HCT116 (cell line): ENCODE results near the gene ZNF624. TPM values are rescaled to one million over a fixed set of nuclear protein-coding genes. Genes with fewer than 3 reads are reported as not detected.
A peak's percentile ranks its signal among the peaks of the same experiment; 100 is the strongest.
"Not testable (repeated sequence)": the region's sequence is repeated elsewhere in the genome, so short reads cannot be mapped to it uniquely, and the experiment has no call there.

Experiments used
- ATAC-seq: fragments of 200-7000 bp; cut with Tn5 transposase; 2 replicates; pipeline ENCODE4 v1.9.1; 2020; ENCODE audit warnings: mild to moderate bottlenecking, moderate library complexity
- BruUV-seq: library from RNA; stranded (reverse); fragments of 400-500 nt; replicated peaks from 2 replicates; lab custom pipeline; 2021; lab: Mats Ljungman, UMichigan
- CTCF ChIA-PET: fragments of 300-600 bp; sonication (Branson Sonifier 250); formaldehyde crosslinking; loops from one replicate; lab custom pipeline; 2021; ENCODE audit warnings: antibody characterized with exemption; lab: Charles Lee
- POLR2A ChIA-PET: fragments of 300-600, 350-600 bp; sonication (Branson Sonifier 250); formaldehyde crosslinking; loops from one replicate; lab custom pipeline; 2021; ENCODE audit warnings: antibody characterized with exemption; lab: Charles Lee
- RAD21 ChIA-PET, 2 experiments: fragments of 300-600 bp; sonication (Branson Sonifier 250); formaldehyde crosslinking; loops; one replicate each; lab custom pipeline; 2023; ENCODE audit warnings: low total read pairs in 2 of 2; ENCODE audit not compliant: uncharacterized antibody in 2 of 2, unreplicated experiment in 2 of 2, low non-redundant PET in 1 of 2; lab: Charles Lee
- DNase-seq: peaks from one replicate; pipeline ENCODE4 v3.0.0-alpha.2; 2010; ENCODE audit warnings: low read depth, low spot score
- H2AFZ ChIP-seq: fragments of 200-600 bp; shearing (Covaris generic), sonication (generic); 2 replicates; pipeline ENCODE4 v1.6.1; 2017; ENCODE audit warnings: low read depth, mixed run types, mixed read lengths, antibody characterized with exemption, low read length; ENCODE audit not compliant: poor library complexity, severe bottlenecking
- H3K27ac ChIP-seq: 2 replicates; pipeline ENCODE4 v1.5.1; 2012; ENCODE audit warnings: low read depth, low read length
- H3K27me3 ChIP-seq: fragments of 200-600 bp; sonication (generic); 2 replicates; pipeline ENCODE4 v1.6.1; 2016; ENCODE audit warnings: mixed run types, low read length, mixed read lengths; ENCODE audit not compliant: insufficient read depth
- H3K36me3 ChIP-seq, 2 experiments: fragments of 200-500 bp in 1 of 2; fragments of 200-600 bp in 1 of 2; sonication (Bioruptor generic) in 1 of 2; sonication (generic) in 1 of 2; 2 replicates each; pipeline versions ENCODE4 v1.5.1 to v1.6.1; 2014 to 2016; ENCODE audit warnings: low read length in 2 of 2, inconsistent platforms in 1 of 2, mixed read lengths in 1 of 2, mixed run types in 1 of 2; ENCODE audit not compliant: insufficient read depth in 2 of 2, control insufficient read depth in 1 of 2
- H3K4me1 ChIP-seq, 2 experiments: fragments of 200-600 bp in 1 of 2; sonication (generic) in 1 of 2; 2 replicates each; pipeline versions ENCODE4 v1.5.1 to v1.6.1; 2012 to 2017; ENCODE audit warnings: low read length in 2 of 2, inconsistent platforms in 1 of 2, mild to moderate bottlenecking in 1 of 2, mixed read lengths in 1 of 2, mixed run types in 1 of 2, moderate library complexity in 1 of 2; ENCODE audit not compliant: insufficient read depth in 2 of 2, control insufficient read depth in 1 of 2
- H3K4me2 ChIP-seq: fragments of 200-600 bp; sonication (generic); 2 replicates; pipeline ENCODE4 v1.6.1; 2017; ENCODE audit warnings: mixed run types, low read length, mixed read lengths
- H3K4me3 ChIP-seq, 2 experiments: fragments of 200-600 bp in 1 of 2; sonication (generic) in 1 of 2; replicated peaks in 1 of 2; 2 replicates each; pipeline ENCODE4 v1.5.1; 2011 to 2016; ENCODE audit warnings: low read length in 2 of 2, control low read depth in 1 of 2, low read depth in 1 of 2, mild to moderate bottlenecking in 1 of 2, mixed read lengths in 1 of 2, mixed run types in 1 of 2
- H3K79me2 ChIP-seq: fragments of 200-600 bp; sonication (generic); 2 replicates; pipeline ENCODE4 v1.6.1; 2017; ENCODE audit warnings: mild to moderate bottlenecking, mixed run types, low read length, moderate library complexity, mixed read lengths; ENCODE audit not compliant: insufficient read depth
- H3K9ac ChIP-seq: fragments of 200-600 bp; sonication (generic); 2 replicates; pipeline ENCODE4 v1.6.1; 2016; ENCODE audit warnings: low read length, mixed read lengths
- H3K9me2 ChIP-seq: fragments of 200-600 bp; sonication (generic), shearing (Covaris generic); 2 replicates; pipeline ENCODE4 v1.6.1; 2017; ENCODE audit warnings: mixed run types, mild to moderate bottlenecking, moderate library complexity; ENCODE audit not compliant: insufficient read depth
- H3K9me3 ChIP-seq, 2 experiments: fragments of 200-500 bp in 1 of 2; fragments of 200-600 bp in 1 of 2; sonication (Bioruptor generic) in 1 of 2; sonication (generic) in 1 of 2; 2 replicates each; pipeline ENCODE4 v1.6.1; 2014 to 2017; ENCODE audit warnings: low read length in 2 of 2, mixed read lengths in 2 of 2, inconsistent platforms in 1 of 2, low read depth in 1 of 2, mild to moderate bottlenecking in 1 of 2, mixed run types in 1 of 2, moderate library complexity in 1 of 2; ENCODE audit not compliant: control insufficient read depth in 1 of 2, insufficient read depth in 1 of 2
- H4K20me1 ChIP-seq: fragments of 200-600 bp; sonication (generic), shearing (Covaris generic); 2 replicates; pipeline ENCODE4 v1.6.1; 2017; ENCODE audit warnings: mixed run types, mild to moderate bottlenecking, moderate library complexity; ENCODE audit not compliant: insufficient read depth
- CTCF ChIP-seq, 3 experiments: fragments of 200-600 bp in 1 of 3; sonication (generic) in 1 of 3; IDR thresholded peaks in 2 of 3; conservative IDR thresholded peaks in 1 of 3; 2 replicates each; pipeline ENCODE4 v1.5.1; 2012 to 2017; ENCODE audit warnings: low read depth in 2 of 3, low read length in 2 of 3, antibody characterized with exemption in 1 of 3, borderline replicate concordance in 1 of 3, control low read depth in 1 of 3, mild to moderate bottlenecking in 1 of 3, mixed read lengths in 1 of 3, mixed run types in 1 of 3, moderate library complexity in 1 of 3; ENCODE audit not compliant: insufficient read depth in 1 of 3
- RAD21 ChIP-seq: IDR thresholded peaks from 2 replicates; pipeline ENCODE4 v1.6.1; 2012; ENCODE audit warnings: low read depth, mild to moderate bottlenecking
- intact Hi-C: fragments of 100-400 bp; cut with micrococcal nuclease; formaldehyde crosslinking; loops from 2 replicates; pipeline ENCODE4 v1.10.0; 2022
- total RNA-seq: library from RNA; stranded (reverse); gene quantifications from one replicate; pipeline ENCODE4 v1.2.1, GENCODE V29; 2021; ENCODE audit not compliant: unreplicated experiment

The ZNF624 gene
- total RNA-seq, 1 experiment from 2014 or later, result 2.9 TPM

GRCh38 chr17:16689731-16690281, 36.2 kb upstream of the ZNF624 start, which contains the start of gene CCDC144A:
Gene CCDC144A (plus strand): TSS chr17:16690241. CDS start chr17:16690401, 160 bp downstream.
- H3K27ac ChIP-seq, H3K4me2 ChIP-seq, H3K36me3 ChIP-seq, H3K4me3 ChIP-seq, H3K27me3 ChIP-seq, H2AFZ ChIP-seq, H4K20me1 ChIP-seq, CTCF ChIA-PET, H3K9me2 ChIP-seq, intact Hi-C loops, H3K4me1 ChIP-seq, H3K9ac ChIP-seq, H3K9me3 ChIP-seq, POLR2A ChIA-PET, RAD21 ChIA-PET, BruUV-seq, H3K79me2 ChIP-seq: not testable (repeated sequence)
- peak; percentile 63; the same call in 1 of the 2 replicates for ATAC-seq
- TF ChIP-seq RAD21, result peak; percentile 64
- peak; percentile 62 to 99 (median 69) for TF ChIP-seq CTCF (IDR thresholded peaks at IDR 0.05 in 2 of 3, conservative IDR thresholded peaks at IDR 0.05 in 1 of 3; ENCODE audit: borderline replicate concordance in 1 of 3, insufficient read depth in 1 of 3, low read depth in 2 of 3, low read length in 2 of 3)
- DNase-seq, result peak; percentile 7

- DNase-seq, CTCF ChIA-PET, H3K4me2 ChIP-seq, ATAC-seq, H3K27me3 ChIP-seq, H3K36me3 ChIP-seq, H3K9me3 ChIP-seq, H3K79me2 ChIP-seq, RAD21 ChIA-PET, BruUV-seq, H3K9ac ChIP-seq, intact Hi-C loops, H3K9me2 ChIP-seq, H2AFZ ChIP-seq, POLR2A ChIA-PET, H3K4me3 ChIP-seq, H3K27ac ChIP-seq, H3K4me1 ChIP-seq, H4K20me1 ChIP-seq: not testable (repeated sequence)
Observed at GRCh38 chr17:16687151-16687550, 33.5 kb upstream of the ZNF624 start.

- H3K4me2 ChIP-seq, H3K79me2 ChIP-seq, BruUV-seq, H3K27ac ChIP-seq, RAD21 ChIA-PET, intact Hi-C loops, ATAC-seq, DNase-seq, H4K20me1 ChIP-seq, H3K4me1 ChIP-seq, H3K4me3 ChIP-seq, H3K9me2 ChIP-seq, H3K36me3 ChIP-seq, H2AFZ ChIP-seq, H3K9me3 ChIP-seq, CTCF ChIA-PET, H3K9ac ChIP-seq, H3K27me3 ChIP-seq: not testable (repeated sequence)
- POLR2A ChIA-PET, result interaction anchor here (0.6 kb wide), 1 partner anchor 11 kb away, joined by 3 read pairs; no protein-coding TSS in a partner anchor
Observed at GRCh38 chr17:16686019-16686418, 32.4 kb upstream of the ZNF624 start.
